HepG2 (cell line): ENCODE data around the gene SGCD. TPM values are rescaled to one million over a fixed set of nuclear protein-coding genes. Genes with fewer than 3 reads are reported as not detected.

Experiments
- ATAC-seq: fragments of 200-7000 bp; cut with Tn5 transposase; 3 replicates; pipeline ENCODE4 v1.9.1; 2020; ENCODE audit warnings: mild to moderate bottlenecking, moderate library complexity
- BruUV-seq: library from RNA; stranded (reverse); fragments of 400-500 nt; replicated peaks from 2 replicates; lab custom pipeline; 2021; lab: Mats Ljungman, UMichigan
- CTCF ChIA-PET: fragments of 300-600 bp; formaldehyde crosslinking; extraction: SDS; loops from one replicate; lab custom pipeline; 2021; ENCODE audit warnings: low total read pairs, inconsistent platforms, low intra/inter-chr PET ratio; lab: Yijun Ruan, JAX
- POLR2A ChIA-PET: fragments of 350-600 bp; sonication (Branson Sonifier 250); formaldehyde crosslinking; loops from one replicate; lab custom pipeline; 2020; ENCODE audit warnings: antibody characterized with exemption, inconsistent platforms; lab: Yijun Ruan, JAX
- DNase-seq: peaks from one replicate; pipeline ENCODE4 v3.0.0-alpha.2; 2015; ENCODE audit warnings: low spot score
- FAIRE-seq: peaks from 3 replicates; lab custom pipeline; 2011; peaks lifted over from hg19 to GRCh38; lab: Jason Lieb, UNC
- H2AFZ ChIP-seq: one replicate; pipeline ENCODE4 v1.6.1; 2011; ENCODE audit warnings: low read length, inconsistent platforms
- H3K27ac ChIP-seq: fragments of 300-600 bp; 3 replicates; pipeline ENCODE4 v1.8.0; 2011; ENCODE audit warnings: mixed run types, mild to moderate bottlenecking, mixed read lengths, low read length, inconsistent platforms; ENCODE audit not compliant: insufficient read depth; ENCODE audit errors: extremely low read length
- H3K27me3 ChIP-seq, 2 experiments: fragments of 200-600 bp in 1 of 2; 2 replicates in 1 of 2; 3 replicates in 1 of 2; pipeline versions ENCODE4 v1.6.0 to v1.8.0; 2011; ENCODE audit warnings: low read length in 2 of 2, mild to moderate bottlenecking in 2 of 2, moderate library complexity in 2 of 2, inconsistent platforms in 1 of 2; ENCODE audit not compliant: insufficient read depth in 2 of 2, control insufficient read depth in 1 of 2
- H3K36me3 ChIP-seq, 2 experiments: fragments of 200-600 bp in 1 of 2; replicated peaks in 1 of 2; 2 replicates in 1 of 2; 3 replicates in 1 of 2; pipeline versions ENCODE4 v1.5.1 to v1.8.0; 2011; ENCODE audit warnings: low read length in 2 of 2, inconsistent platforms in 1 of 2; ENCODE audit not compliant: insufficient read depth in 2 of 2, control insufficient read depth in 1 of 2
- H3K4me1 ChIP-seq: 2 replicates; pipeline ENCODE4 v1.5.1; 2012; ENCODE audit warnings: low read length, inconsistent platforms; ENCODE audit not compliant: insufficient read depth
- H3K4me2 ChIP-seq: 2 replicates; pipeline ENCODE4 v1.6.0; 2011; ENCODE audit warnings: low read depth, low read length, inconsistent platforms
- H3K4me3 ChIP-seq, 3 experiments: fragments of 200-600 bp in 1 of 3; sonication (generic), shearing (Covaris generic) in 1 of 3; replicated peaks in 1 of 3; 2 replicates each; pipeline ENCODE4 v1.5.1; 2011 to 2016; ENCODE audit warnings: low read length in 3 of 3, inconsistent platforms in 2 of 3, low read depth in 2 of 3, mild to moderate bottlenecking in 2 of 3, control low read depth in 1 of 3, mixed read lengths in 1 of 3; ENCODE audit not compliant: insufficient read depth in 1 of 3
- H3K79me2 ChIP-seq: one replicate; pipeline ENCODE4 v1.6.1; 2011; ENCODE audit warnings: low read length, inconsistent platforms; ENCODE audit not compliant: insufficient read depth
- H3K9ac ChIP-seq: 2 replicates; pipeline ENCODE4 v1.6.0; 2011; ENCODE audit warnings: mild to moderate bottlenecking, low read depth, low read length, inconsistent platforms; ENCODE audit not compliant: insufficient read depth
- H3K9me3 ChIP-seq: 2 replicates; pipeline ENCODE4 v1.5.1; 2012; ENCODE audit warnings: mild to moderate bottlenecking, low read length
- H4K20me1 ChIP-seq: 2 replicates; pipeline ENCODE4 v1.6.0; 2011; ENCODE audit warnings: inconsistent platforms, mild to moderate bottlenecking, low read length, moderate library complexity; ENCODE audit not compliant: insufficient read depth
- ARHGAP35 ChIP-seq: sonication (generic); formaldehyde crosslinking; IDR thresholded peaks from 2 replicates; pipeline ENCODE4 v1.9.0; 2022; ENCODE audit warnings: mild to moderate bottlenecking, inconsistent platforms, moderate library complexity, missing genetic modification reagents, borderline replicate concordance
- BCL6 ChIP-seq: IDR thresholded peaks from 2 replicates; pipeline ENCODE4 v1.6.1; 2016; ENCODE audit warnings: missing genetic modification reagents, missing compliant biosample characterization
- CBX2 ChIP-seq, 2 experiments: fragments of 200-600 bp in 1 of 2; sonication (generic); formaldehyde crosslinking in 1 of 2; IDR thresholded peaks; 2 replicates each; pipeline versions ENCODE4 v1.7.0 to v1.8.1; 2018 to 2022; ENCODE audit warnings: low read depth in 2 of 2, low read length in 1 of 2, mild to moderate bottlenecking in 1 of 2, missing genetic modification reagents in 1 of 2
- IKZF1 ChIP-seq: fragments of 450-650 bp; IDR thresholded peaks from 2 replicates; pipeline ENCODE4 v1.7.1; 2016
- KDM5B ChIP-seq: sonication (generic); formaldehyde crosslinking; IDR thresholded peaks from 2 replicates; pipeline ENCODE4 v1.4.0; 2020; ENCODE audit warnings: missing genetic modification reagents, mild to moderate bottlenecking, borderline replicate concordance
- KLF15 ChIP-seq: sonication (generic); formaldehyde crosslinking; IDR thresholded peaks from 2 replicates; pipeline ENCODE4 v1.8.1; 2023; ENCODE audit warnings: borderline replicate concordance, mild to moderate bottlenecking, inconsistent platforms, missing genetic modification reagents, mixed read lengths
- NCOA5 ChIP-seq: sonication (generic); formaldehyde crosslinking; IDR thresholded peaks from 2 replicates; pipeline ENCODE4 v1.4.0; 2020; ENCODE audit warnings: missing genetic modification reagents
- THAP11 ChIP-seq: IDR thresholded peaks from 2 replicates; pipeline ENCODE4 v1.6.1; 2016; ENCODE audit warnings: missing biosample characterization, missing genetic modification reagents
- UBTF ChIP-seq: sonication (generic); formaldehyde crosslinking; IDR thresholded peaks from 2 replicates; pipeline ENCODE4 v1.4.0; 2020; ENCODE audit warnings: mild to moderate bottlenecking, missing genetic modification reagents
- YY1 ChIP-seq: IDR thresholded peaks from 2 replicates; pipeline ENCODE4 v1.6.1; 2011; ENCODE audit warnings: low read length, low read depth, moderate library complexity, mild to moderate bottlenecking; ENCODE audit not compliant: insufficient read depth, insufficient replicate concordance
- ZNF264 ChIP-seq: sonication (generic); formaldehyde crosslinking; IDR thresholded peaks from 2 replicates; pipeline ENCODE4 v1.4.0; 2020; ENCODE audit warnings: missing genetic modification reagents
- ZNF407 ChIP-seq: sonication (generic); formaldehyde crosslinking; IDR thresholded peaks from one replicate; pipeline ENCODE4 v1.5.1; 2020; ENCODE audit warnings: mild to moderate bottlenecking, missing genetic modification reagents; ENCODE audit errors: not compliant biosample characterization
- ZNF44 ChIP-seq: sonication (generic); formaldehyde crosslinking; IDR thresholded peaks from 2 replicates; pipeline ENCODE4 v1.5.1; 2020; ENCODE audit warnings: mild to moderate bottlenecking, missing genetic modification reagents
- ZNF546 ChIP-seq: sonication (generic); formaldehyde crosslinking; conservative IDR thresholded peaks from 2 replicates; pipeline ENCODE4 v1.8.1; 2023; ENCODE audit warnings: mild to moderate bottlenecking, missing genetic modification reagents
- ZNF678 ChIP-seq: sonication (generic); formaldehyde crosslinking; IDR thresholded peaks from 2 replicates; pipeline ENCODE4 v1.4.0; 2020; ENCODE audit warnings: mild to moderate bottlenecking, missing genetic modification reagents
- WGBS: methylation state at CpG from one replicate; pipeline ENCODE4 v1.1.6; 2017; ENCODE audit warnings: low lambda C conversion rate; 5-methylcytosine and 5-hydroxymethylcytosine counted together
- in situ Hi-C: cut with HindIII; loops from 2 replicates; pipeline ENCODE4 v1.10.0; 2017; ENCODE audit warnings: low pct_unique_long_range_greater_than_20kb; ENCODE audit not compliant: extremely low pct_ligation_motif_present
- intact Hi-C: fragments of 100-400 bp; cut with micrococcal nuclease; formaldehyde crosslinking; loops from one replicate; pipeline ENCODE4 v1.10.0; 2022; ENCODE audit not compliant: unreplicated experiment
- polyA plus RNA-seq, 8 experiments: library from polyadenylated mRNA; depleted of rRNA in 3 of 8; stranded (reverse) in 7 of 8; unstranded in 1 of 8; fragments of >200 nt; fragmentation: Illumina TruSeq in 4 of 8; extraction: Trizol in 4 of 8; gene quantifications; 2 replicates each; pipeline versions ENCODE4 v1.2.1 to v1.2.3, GENCODE V29; 2011 to 2016; ENCODE audit warnings: low read depth in 4 of 8, missing spikeins in 1 of 8, mixed read lengths in 1 of 8; ENCODE audit not compliant: insufficient read depth in 1 of 8
- total RNA-seq, 5 experiments: library from RNA; depleted of rRNA; stranded (reverse); fragments of >200 nt; fragmentation: Illumina TruSeq; extraction: Trizol; gene quantifications; 2 replicates each; pipeline ENCODE4 v1.2.3, GENCODE V29; 2016; ENCODE audit warnings: low read depth in 1 of 5

The SGCD gene
- total and polyA plus RNA-seq, 2 of the 13 experiments (the other 11 are each of a cell fraction or from before 2014, with no cell fraction given), result not detected

GRCh38 chr5:156523607-156524006, 196.6 kb downstream of the SGCD start:
- H3K27ac ChIP-seq, result no peak overlapping the region
- no peak overlapping the region for H3K4me3 ChIP-seq
- no peak for FAIRE-seq
- no peaks in the 10 kb centered on the region for H3K27me3 ChIP-seq
- CTCF ChIA-PET, result no interaction called here
- no peaks in the 10 kb centered on the region for H3K79me2 ChIP-seq
- POLR2A ChIA-PET, result no interaction called here
- no peak overlapping the region for H2AFZ ChIP-seq
- WGBS, result 41% methylated on average over 3 of the region's 3 CpGs
- no peak overlapping the region for H3K9ac ChIP-seq
- no peak overlapping the region for H3K4me2 ChIP-seq
- H4K20me1 ChIP-seq, result no peaks in the 10 kb centered on the region
- no peaks in the 10 kb centered on the region for H3K36me3 ChIP-seq
- intact Hi-C loops (no loop called here), in situ Hi-C loops (no loop called here)
- no peak for ATAC-seq
- TF ChIP-seq BCL6 (CRISPR knock-in tag) (no peak), ZNF44 (CRISPR knock-in tag) (no peak), IKZF1 (no peak), ZNF407 (CRISPR knock-in tag) (no peak), KDM5B (CRISPR knock-in tag) (no peak), UBTF (no peak), THAP11 (CRISPR knock-in tag) (no peak), ZNF264 (CRISPR knock-in tag) (no peak), YY1 (no peak), CBX2 (IDR thresholded peaks at IDR 0.05; ENCODE audit: low read depth, low read length) (no peak), CBX2 (CRISPR knock-in tag; IDR thresholded peaks at IDR 0.05; ENCODE audit: low read depth) (no peak), ARHGAP35 (CRISPR knock-in tag) (no peak), NCOA5 (CRISPR knock-in tag) (no peak), ZNF546 (CRISPR knock-in tag) (no peak), ZNF678 (CRISPR knock-in tag) (no peak), KLF15 (CRISPR knock-in tag) (no peak)
- BruUV-seq, result no TSS peak
- H3K4me1 ChIP-seq, result no peaks in the 10 kb centered on the region
- no peaks in the 10 kb centered on the region for H3K9me3 ChIP-seq
- DNase-seq, result no peak
